Measurements from ENCODE around the gene COX19. TPM values are rescaled to one million over a fixed set of nuclear protein-coding genes. Genes with fewer than 3 reads are reported as not detected.

COX19 gene
- total and polyA plus RNA-seq, 2 donors (not counting 3 experiments of a cell fraction or from before 2014, with no cell fraction given), result 6.8 to 10.6 TPM

- Histone ChIP-seq H3K9me3 (replicated peaks; ENCODE audit: control insufficient read depth, insufficient read depth, low read length) (no peaks in the 10 kb centered on the region), H3K36me3 (ENCODE audit: control insufficient read depth in 2 of 2, extremely low read depth in 1 of 2, insufficient read depth in 2 of 2, low read length in 2 of 2) (no peaks in the 10 kb centered on the region), H3K9ac (replicated peaks; ENCODE audit: extremely low read depth, insufficient read depth, low read length) (no peak overlapping the region), H2AFZ (ENCODE audit: low read depth, low read length) (no peak overlapping the region), H4K20me1 (replicated peaks; ENCODE audit: control insufficient read depth, extremely low read depth, insufficient read depth, low read length) (no peaks in the 10 kb centered on the region), H3K4me3 (replicated peaks in 1 of 3; ENCODE audit: insufficient read depth in 1 of 3, low read depth in 1 of 3, low read length in 3 of 3) (no peak overlapping the region), H3K27ac (ENCODE audit: insufficient read depth, low read depth, low read length) (no peak overlapping the region), H3K4me2 (ENCODE audit: insufficient read depth, low read length) (no peak overlapping the region), H3K27me3 (ENCODE audit: control insufficient read depth in 2 of 2, insufficient read depth in 2 of 2, low read length in 2 of 2) (no peaks in the 10 kb centered on the region), H3K9me1 (replicated peaks; ENCODE audit: control insufficient read depth, extremely low read depth, insufficient read depth, low read length) (no peaks in the 10 kb centered on the region), H3K79me2 (ENCODE audit: control insufficient read depth, insufficient read depth, low read length) (no peaks in the 10 kb centered on the region), H3K4me1 (ENCODE audit: control insufficient read depth, extremely low read depth, insufficient read depth, low read length) (no peaks in the 10 kb centered on the region)
- no peak for FAIRE-seq
- POLR2A ChIA-PET, result no interaction called here
- intact Hi-C loops (cut with micrococcal nuclease) (no loop called here), dilution Hi-C loops (cut with MboI; ENCODE audit: extremely low pct_ligation_motif_present, low sequenced_read_pairs) (no loop called here)
- no peak for DNase-seq (ENCODE audit: low read depth, low spot score)
- CTCF ChIA-PET, result no interaction called here
- no peak for TF ChIP-seq CTCF (IDR thresholded peaks at IDR 0.05; ENCODE audit: extremely low read depth in 1 of 2, insufficient read depth in 1 of 2, low read depth in 1 of 2, low read length in 2 of 2)
- TF ChIP-seq JUN (IDR thresholded peaks at IDR 0.05; ENCODE audit: borderline replicate concordance, insufficient read depth, insufficient read length, low read depth), result no peak
- TF ChIP-seq FOS (IDR thresholded peaks at IDR 0.05; ENCODE audit: borderline replicate concordance, insufficient read depth, low read length), result no peak
- TF ChIP-seq POLR2AphosphoS5 (IDR thresholded peaks at IDR 0.05; ENCODE audit: insufficient read depth, low read depth, low read length), result no peak
- TF ChIP-seq EZH2 (IDR thresholded peaks at IDR 0.05; ENCODE audit: borderline replicate concordance, low read depth, low read length, severe bottlenecking), result no peak
- no peak for TF ChIP-seq GATA2 (IDR thresholded peaks at IDR 0.05; ENCODE audit: insufficient read depth, insufficient read length, low read depth, low read length)
- no peak for TF ChIP-seq MYC (IDR thresholded peaks at IDR 0.05; ENCODE audit: low read depth, low read length)
- TF ChIP-seq POLR2A (IDR thresholded peaks at IDR 0.05; ENCODE audit: low read depth, low read length), result no peak
- TF ChIP-seq MAX (IDR thresholded peaks at IDR 0.05; ENCODE audit: insufficient read depth, insufficient read length), result no peak
- BruUV-seq (replicated peaks), result no TSS peak
Observed at GRCh38 chr7:916291-916941, 58.9 kb downstream of the COX19 start.

MicroRNAs within 50 kb of the gene (microRNA counts, 767-probe panel; counts per million panel counts)
- microRNA hsa-miR-339-3p (723 counts per million, percentile 96 among the panel's probes with 10 or more counts), microRNA hsa-miR-339-5p (723 counts per million, percentile 96 among the panel's probes with 10 or more counts)

Small RNAs within 50 kb of the gene (microRNA-seq; reads per million reads assigned to microRNA genes)
- 387 reads per million, percentile 72 among the genes with 10 or more reads in this experiment for gene MIR339 (ENCODE audit: borderline number of aligned reads, borderline replicate concordance)

Small RNAs within 50 kb of the gene (small RNA-seq; reads per million reads assigned to genes)
- gene MIR339 (ENCODE audit: insufficient read depth, insufficient read length, low read depth, low replicate concordance), result 4.6 reads per million, percentile 34 among the genes with 10 or more reads in this experiment

Other genes starting within 250 kb of the COX19 start
- gene DNAAF5, start 248.8 kb downstream of the COX19 start, total RNA-seq, result 45.4 and 49.3 TPM in 2 replicates
- gene DNAAF5, start 248.8 kb downstream of the COX19 start, polyA plus RNA-seq, result 65.5 and 81.8 TPM in 2 replicates
- 24.0 and 29.2 TPM in 2 replicates for gene PRKAR1B, start 248.3 kb downstream of the COX19 start, total RNA-seq
- 15.0 and 15.4 TPM in 2 replicates for gene PRKAR1B, start 248.3 kb downstream of the COX19 start, polyA plus RNA-seq
- gene SUN1, start 143.1 kb downstream of the COX19 start, total RNA-seq, result 142 and 158 TPM in 2 replicates
- 347 and 410 TPM in 2 replicates for gene SUN1, start 143.1 kb downstream of the COX19 start, polyA plus RNA-seq
- 44.7 and 48.4 TPM in 2 replicates for gene GET4, start 99.0 kb downstream of the COX19 start, total RNA-seq
- gene GET4, start 99.0 kb downstream of the COX19 start, polyA plus RNA-seq, result 58.1 and 64.8 TPM in 2 replicates
- gene ADAP1, start 20.9 kb downstream of the COX19 start, total RNA-seq, result 0.46 and 0.49 TPM in 2 replicates
- gene ADAP1, start 20.9 kb downstream of the COX19 start, polyA plus RNA-seq, result 0.58 and 0.76 TPM in 2 replicates
- gene CYP2W1, start 7.6 kb upstream of the COX19 start, total RNA-seq, result not detected in 2 replicates
- gene CYP2W1, start 7.6 kb upstream of the COX19 start, polyA plus RNA-seq, result not detected in 2 replicates
- gene GPR146, start 69.0 kb upstream of the COX19 start, total RNA-seq, result 11.7 and 18.5 TPM in 2 replicates
- gene GPR146, start 69.0 kb upstream of the COX19 start, polyA plus RNA-seq, result 44.8 and 76.6 TPM in 2 replicates
- 0.25 and 0.77 TPM in 2 replicates for gene GPER1, start 112.6 kb upstream of the COX19 start, total RNA-seq
- 2.3 and 3.1 TPM in 2 replicates for gene GPER1, start 112.6 kb upstream of the COX19 start, polyA plus RNA-seq
- gene ZFAND2A, start 184.6 kb upstream of the COX19 start, total RNA-seq, result 20.6 and 31.8 TPM in 2 replicates
- gene ZFAND2A, start 184.6 kb upstream of the COX19 start, polyA plus RNA-seq, result 37.6 and 40.6 TPM in 2 replicates